A673 (cell line): ENCODE results near the gene GSTP1. TPM values are rescaled to one million over a fixed set of nuclear protein-coding genes. Genes with fewer than 3 reads are reported as not detected.
"Not testable (repeated sequence)": the region's sequence is repeated elsewhere in the genome, so short reads cannot be mapped to it uniquely, and the experiment has no call there.

ENCODE experiments used
- BruUV-seq: library from RNA; stranded (reverse); fragments of 400-500 nt; replicated peaks from 2 replicates; lab custom pipeline; 2021; lab: Mats Ljungman, UMichigan
- CTCF ChIA-PET: fragments of 300-600 bp; sonication (Branson Sonifier 250); formaldehyde crosslinking; loops from one replicate; lab custom pipeline; 2022; ENCODE audit warnings: antibody characterized with exemption; lab: Charles Lee
- POLR2A ChIA-PET: fragments of 300-600 bp; sonication (Branson Sonifier 250); formaldehyde crosslinking; loops from one replicate; lab custom pipeline; 2022; ENCODE audit warnings: antibody characterized with exemption; ENCODE audit not compliant: low non-redundant PET; lab: Charles Lee
- DNase-seq: peaks from one replicate; pipeline ENCODE4 v3.0.0-alpha.2; 2015; ENCODE audit warnings: low spot score
- H3K27ac ChIP-seq: fragments of 200-600 bp; sonication (generic); 2 replicates; pipeline ENCODE4 v1.5.1; 2016; ENCODE audit warnings: mixed run types, low read depth, mild to moderate bottlenecking, mixed read lengths, antibody characterized with exemption, low read length; ENCODE audit not compliant: poor library complexity, severe bottlenecking
- H3K27me3 ChIP-seq: fragments of 200-600 bp; sonication (generic); replicated peaks from 2 replicates; pipeline ENCODE4 v1.6.1; 2017; ENCODE audit warnings: mixed run types, low read depth, mild to moderate bottlenecking, mixed read lengths, antibody characterized with exemption, low read length; ENCODE audit not compliant: insufficient read depth, poor library complexity
- H3K36me3 ChIP-seq: fragments of 200-600 bp; sonication (generic); 2 replicates; pipeline ENCODE4 v1.6.1; 2016; ENCODE audit warnings: mixed run types, mild to moderate bottlenecking, mixed read lengths, antibody characterized with exemption, low read length; ENCODE audit not compliant: insufficient read depth, poor library complexity, severe bottlenecking
- H3K4me1 ChIP-seq: fragments of 200-600 bp; sonication (generic); 2 replicates; pipeline ENCODE4 v1.6.1; 2017; ENCODE audit warnings: mixed run types, mild to moderate bottlenecking, mixed read lengths, antibody characterized with exemption, low read length; ENCODE audit not compliant: insufficient read depth, poor library complexity, severe bottlenecking
- H3K4me3 ChIP-seq: fragments of 200-600 bp; sonication (generic); 2 replicates; pipeline ENCODE4 v1.5.1; 2016; ENCODE audit warnings: low read depth, mixed run types, mild to moderate bottlenecking, mixed read lengths, low read length; ENCODE audit not compliant: poor library complexity, severe bottlenecking
- H3K9me3 ChIP-seq: fragments of 200-600 bp; sonication (generic); 2 replicates; pipeline ENCODE4 v1.6.1; 2016; ENCODE audit warnings: mixed run types, low read depth, mild to moderate bottlenecking, mixed read lengths, antibody characterized with exemption, low read length; ENCODE audit not compliant: poor library complexity, severe bottlenecking
- EZH2 ChIP-seq: fragments of 200-600 bp; sonication (generic); IDR thresholded peaks from 2 replicates; pipeline ENCODE4 v1.6.1; 2017; ENCODE audit warnings: borderline replicate concordance, low read depth, mild to moderate bottlenecking, mixed read lengths, antibody characterized with exemption, low read length; ENCODE audit not compliant: poor library complexity, severe bottlenecking
- intact Hi-C: fragments of 100-400 bp; cut with micrococcal nuclease; formaldehyde crosslinking; loops from one replicate; pipeline ENCODE4 v1.10.0; 2022; ENCODE audit not compliant: unreplicated experiment
- total RNA-seq: library from RNA; stranded (reverse); gene quantifications from 2 replicates; pipeline ENCODE4 v1.2.3, GENCODE V29; 2021
- TF ChIP-seq, protein P1 (sequence below): fragments of 300-800, 200-600 bp; sonication (generic); conservative IDR thresholded peaks from 2 replicates; pipeline ENCODE4 v1.5.1; 2017; ENCODE audit warnings: low read depth, mild to moderate bottlenecking, antibody characterized with exemption, low read length, moderate library complexity, mixed read lengths

GSTP1 gene
- total RNA-seq, 1 experiment from 2014 or later: 1,211 TPM

- no peak overlapping the region for H3K4me3 ChIP-seq
- POLR2A ChIA-PET: no interaction called here
Observed at GRCh38 chr11:67543585-67543984, 40.0 kb upstream of the GSTP1 start.

DNA sequence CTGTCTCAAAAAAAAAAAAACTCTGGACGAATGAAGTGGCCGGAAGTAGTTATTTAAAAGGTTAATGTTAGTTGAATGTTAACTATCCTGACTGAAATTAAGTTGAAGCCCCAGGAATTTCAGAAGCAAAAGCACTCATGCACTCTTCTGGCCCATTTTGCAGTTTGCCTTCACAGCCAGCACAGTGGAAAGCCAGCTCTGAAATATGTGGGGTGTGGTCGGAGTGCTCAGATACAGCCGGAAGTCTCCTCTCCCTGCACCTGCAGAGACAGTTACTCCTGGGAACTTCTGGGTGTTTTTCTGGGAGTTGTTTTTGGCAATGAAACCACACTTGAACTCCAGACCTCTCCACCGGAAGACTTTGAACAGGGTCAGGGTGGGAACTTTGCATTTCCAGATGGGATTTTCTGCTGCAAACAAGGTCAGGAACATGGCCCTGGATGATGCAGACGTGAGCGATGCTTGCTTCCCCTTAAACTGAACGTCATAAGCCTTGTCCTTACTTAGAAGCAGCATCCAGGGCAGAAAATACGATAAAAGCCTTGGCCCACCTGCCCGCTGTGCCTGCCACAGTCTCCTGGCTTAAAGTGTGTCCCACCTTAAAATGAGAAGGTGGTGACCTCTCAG is 38.9 kb upstream of the GSTP1 start:
- ChIA-PET POLR2A (no interaction called here), CTCF (interaction anchor here (0.6 kb wide), 1 partner anchor 25 kb away, joined by 4 read pairs; no protein-coding TSS in a partner anchor)
- Histone ChIP-seq H3K36me3 (no peaks in the 10 kb centered on the region), H3K9me3 (no peaks in the 10 kb centered on the region), H3K27me3 (no peaks in the 10 kb centered on the region), H3K27ac (no peak overlapping the region), H3K4me3 (no peak overlapping the region), H3K4me1 (no peaks in the 10 kb centered on the region)
- no TSS peak for BruUV-seq
- intact Hi-C loops: no loop called here
- no peak for DNase-seq
- TF ChIP-seq EZH2: no peak
- TF ChIP-seq, protein P1, sequence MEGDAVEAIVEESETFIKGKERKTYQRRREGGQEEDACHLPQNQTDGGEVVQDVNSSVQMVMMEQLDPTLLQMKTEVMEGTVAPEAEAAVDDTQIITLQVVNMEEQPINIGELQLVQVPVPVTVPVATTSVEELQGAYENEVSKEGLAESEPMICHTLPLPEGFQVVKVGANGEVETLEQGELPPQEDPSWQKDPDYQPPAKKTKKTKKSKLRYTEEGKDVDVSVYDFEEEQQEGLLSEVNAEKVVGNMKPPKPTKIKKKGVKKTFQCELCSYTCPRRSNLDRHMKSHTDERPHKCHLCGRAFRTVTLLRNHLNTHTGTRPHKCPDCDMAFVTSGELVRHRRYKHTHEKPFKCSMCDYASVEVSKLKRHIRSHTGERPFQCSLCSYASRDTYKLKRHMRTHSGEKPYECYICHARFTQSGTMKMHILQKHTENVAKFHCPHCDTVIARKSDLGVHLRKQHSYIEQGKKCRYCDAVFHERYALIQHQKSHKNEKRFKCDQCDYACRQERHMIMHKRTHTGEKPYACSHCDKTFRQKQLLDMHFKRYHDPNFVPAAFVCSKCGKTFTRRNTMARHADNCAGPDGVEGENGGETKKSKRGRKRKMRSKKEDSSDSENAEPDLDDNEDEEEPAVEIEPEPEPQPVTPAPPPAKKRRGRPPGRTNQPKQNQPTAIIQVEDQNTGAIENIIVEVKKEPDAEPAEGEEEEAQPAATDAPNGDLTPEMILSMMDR: no peak

More at GRCh38 chr11:67543585-67543984, 40.0 kb upstream of the GSTP1 start:
- intact Hi-C loops: no loop called here
- H3K27me3 ChIP-seq: no peaks in the 10 kb centered on the region
- no peaks in the 10 kb centered on the region for H3K4me1 ChIP-seq
- no peak for TF ChIP-seq EZH2
- TF ChIP-seq, protein P1: no peak
- CTCF ChIA-PET: no interaction called here
- DNase-seq: no peak
- H3K36me3 ChIP-seq: no peaks in the 10 kb centered on the region
- no peaks in the 10 kb centered on the region for H3K9me3 ChIP-seq
- no peak overlapping the region for H3K27ac ChIP-seq
- BruUV-seq: no TSS peak

GRCh38 chr11:67545280-67545679 is 38.3 kb upstream of the GSTP1 start:
- no peaks in the 10 kb centered on the region for H3K36me3 ChIP-seq
- peak; percentile 46 for DNase-seq
- H3K27ac ChIP-seq: no peak overlapping the region
- no peak overlapping the region for H3K4me3 ChIP-seq
- ChIA-PET CTCF (interaction anchor here (0.6 kb wide), 1 partner anchor 24 kb away, joined by 4 read pairs; no protein-coding TSS in a partner anchor), POLR2A (no interaction called here)
- intact Hi-C loops: no loop called here
- TF ChIP-seq, protein P1: no peak
- no peak for TF ChIP-seq EZH2
- H3K4me1 ChIP-seq: no peaks in the 10 kb centered on the region
- H3K9me3 ChIP-seq: no peaks in the 10 kb centered on the region
- no TSS peak for BruUV-seq
- H3K27me3 ChIP-seq: no peaks in the 10 kb centered on the region

DNA sequence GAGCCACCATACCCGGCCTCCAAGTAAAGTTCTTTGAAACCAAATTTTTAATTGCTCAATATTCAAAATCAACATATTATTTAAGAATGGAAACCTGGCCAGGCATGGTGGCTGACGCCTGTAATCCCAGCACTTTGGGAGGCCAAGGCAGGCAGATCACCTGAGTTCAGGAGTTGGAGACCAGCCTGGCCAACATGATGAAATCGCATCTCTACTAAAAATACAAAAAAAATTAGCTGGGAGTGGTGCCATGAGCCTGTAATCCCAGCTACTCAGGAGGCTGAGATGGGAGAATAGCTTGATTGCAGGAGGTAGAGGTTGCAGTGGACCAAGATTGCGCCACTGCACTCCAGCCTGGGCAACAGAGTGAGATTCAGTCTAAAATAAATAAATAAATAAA is 35.5 kb upstream of the GSTP1 start:
- POLR2A ChIA-PET, H3K4me1 ChIP-seq, intact Hi-C loops, H3K36me3 ChIP-seq, CTCF ChIA-PET, DNase-seq, H3K9me3 ChIP-seq, H3K4me3 ChIP-seq, BruUV-seq, H3K27me3 ChIP-seq, H3K27ac ChIP-seq: not testable (repeated sequence)
